Progenitor cell of endocrine pancreas (in vitro differentiated cells): ENCODE measurements around the gene CDH11. TPM values are rescaled to one million over a fixed set of nuclear protein-coding genes. Genes with fewer than 3 reads are reported as not detected.

ENCODE experiments used
- DNase-seq: peaks from one replicate; pipeline ENCODE4 v3.0.0; 2021; ENCODE audit warnings: low spot score; ENCODE audit not compliant: unreplicated experiment
- H3K27ac Mint-ChIP-seq: 2 replicates; pipeline ENCODE4 v1.8.0; 2021; ENCODE audit warnings: mild to moderate bottlenecking, moderate library complexity, mixed read lengths
- H3K27me3 Mint-ChIP-seq: 2 replicates; pipeline ENCODE4 v1.8.0; 2021; ENCODE audit warnings: mixed read lengths
- H3K36me3 Mint-ChIP-seq: 2 replicates; pipeline ENCODE4 v1.8.0; 2022; ENCODE audit warnings: mixed read lengths; ENCODE audit not compliant: insufficient read depth
- H3K4me1 Mint-ChIP-seq: 2 replicates; pipeline ENCODE4 v1.8.0; 2021; ENCODE audit warnings: low read depth, mixed read lengths
- H3K4me3 Mint-ChIP-seq: 2 replicates; pipeline ENCODE4 v1.8.0; 2021; ENCODE audit warnings: low read depth, mild to moderate bottlenecking, moderate library complexity, mixed read lengths
- H3K9me3 Mint-ChIP-seq: 2 replicates; pipeline ENCODE4 v1.8.0; 2021; ENCODE audit warnings: low read depth, mixed read lengths
- CTCF ChIP-seq: fragments of 200-600 bp; sonication (generic); IDR thresholded peaks from one replicate; pipeline ENCODE4 v1.5.0; 2021; ENCODE audit warnings: antibody characterized with exemption, mild to moderate bottlenecking; ENCODE audit not compliant: unreplicated experiment
- total RNA-seq: library from RNA; stranded (reverse); gene quantifications from 2 replicates; pipeline ENCODE4 v1.2.1, GENCODE V29; 2021

The CDH11 gene
- total RNA-seq, 1 donor from 2014 or later = 6.0 TPM

DNA sequence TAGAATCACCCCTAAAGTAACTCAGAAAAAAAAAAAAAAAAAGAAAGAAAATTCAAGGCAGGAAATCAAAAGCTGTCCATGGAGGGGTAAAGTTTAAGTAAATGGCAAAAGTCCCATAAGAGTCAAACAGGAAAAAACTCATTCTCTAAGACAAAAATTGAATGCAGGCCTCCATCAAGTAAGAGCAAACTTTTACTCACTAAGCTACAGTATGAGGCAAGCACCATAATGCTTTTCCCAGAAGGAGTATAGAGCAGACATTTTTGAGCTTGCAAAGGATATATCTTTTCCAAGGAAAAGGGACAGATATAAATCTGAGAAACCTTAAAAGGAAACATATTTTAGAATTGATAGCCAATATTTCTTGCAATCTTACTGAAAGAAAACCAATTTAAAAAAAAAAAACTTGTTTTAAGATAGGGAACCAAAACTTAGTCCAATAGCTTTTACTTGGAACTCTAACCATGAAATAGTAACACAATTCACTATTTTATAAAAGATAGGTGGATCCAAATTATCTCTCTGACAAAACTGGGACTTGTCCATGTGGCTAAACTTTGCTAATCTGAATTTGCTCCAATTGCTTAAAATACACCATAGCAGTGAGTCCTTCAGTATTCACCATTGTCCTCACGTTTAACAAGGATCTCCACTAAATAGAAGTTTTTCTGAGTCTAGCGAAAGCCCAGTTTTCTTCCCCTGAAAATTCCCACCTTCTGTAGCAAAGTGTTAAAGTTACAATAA is 99.8 kb downstream of the CDH11 start:
- Mint-ChIP-seq H3K4me1 (no peaks in the 10 kb centered on the region), H3K27me3 (no peaks in the 10 kb centered on the region), H3K36me3 (no peaks in the 10 kb centered on the region), H3K4me3 (no peak overlapping the region), H3K27ac (no peak overlapping the region), H3K9me3 (peaks cover 12% of the 10 kb centered on the region)
- DNase-seq = no peak
- TF ChIP-seq CTCF = no peak

DNA sequence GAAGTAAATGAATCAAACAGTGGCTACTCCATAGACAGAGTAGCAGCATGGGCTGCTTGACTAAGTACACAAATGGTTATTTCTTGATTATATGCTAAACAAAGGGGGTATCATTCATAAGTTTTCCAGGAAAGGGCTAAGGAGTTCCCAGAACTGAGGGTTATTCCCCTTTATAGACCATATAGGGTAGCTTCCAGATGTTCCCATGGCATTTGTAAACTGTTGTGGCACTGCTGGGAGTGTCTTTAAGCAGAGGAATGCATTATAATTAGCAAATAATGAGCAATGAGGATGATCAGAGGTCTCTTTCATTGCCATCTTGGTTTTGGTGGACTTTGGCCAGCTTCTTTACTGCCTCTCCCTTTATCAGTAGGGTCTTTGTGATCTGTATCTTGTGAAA is 105.1 kb downstream of the CDH11 start:
- TF ChIP-seq CTCF = no peak
- no peaks in the 10 kb centered on the region for H3K27me3 Mint-ChIP-seq
- peaks cover 5% of the 10 kb centered on the region for H3K4me1 Mint-ChIP-seq
- H3K36me3 Mint-ChIP-seq = no peaks in the 10 kb centered on the region
- no peak overlapping the region for H3K4me3 Mint-ChIP-seq
- no peak overlapping the region for H3K27ac Mint-ChIP-seq
- DNase-seq = no peak
- peaks cover 13% of the 10 kb centered on the region for H3K9me3 Mint-ChIP-seq

DNA sequence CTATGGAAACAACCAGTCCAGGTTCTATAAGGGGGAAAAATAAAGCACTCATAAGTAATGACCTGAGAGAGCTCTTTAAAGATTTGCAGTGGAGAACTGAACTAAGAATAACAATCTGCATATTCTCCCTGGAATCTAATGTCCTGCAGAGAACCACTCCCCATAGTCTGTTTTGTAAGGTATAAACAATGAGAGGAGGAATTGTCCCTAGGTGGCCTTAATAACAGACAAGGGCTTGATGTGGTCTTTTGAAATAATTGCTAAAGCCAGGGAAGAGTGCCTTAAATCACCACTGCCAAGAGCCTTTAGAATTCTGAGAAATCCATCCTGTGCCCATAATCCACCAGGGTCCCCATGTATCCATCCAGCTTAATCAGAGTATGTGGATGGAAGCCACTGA is 106.3 kb downstream of the CDH11 start:
- H3K9me3 Mint-ChIP-seq = peaks cover 10% of the 10 kb centered on the region
- no peak overlapping the region for H3K27ac Mint-ChIP-seq
- DNase-seq = no peak
- H3K27me3 Mint-ChIP-seq = no peaks in the 10 kb centered on the region
- no peaks in the 10 kb centered on the region for H3K36me3 Mint-ChIP-seq
- TF ChIP-seq CTCF = no peak
- peaks cover 6% of the 10 kb centered on the region for H3K4me1 Mint-ChIP-seq
- H3K4me3 Mint-ChIP-seq = no peak overlapping the region

- H3K27me3 Mint-ChIP-seq = no peaks in the 10 kb centered on the region
- DNase-seq = no peak
- no peak for TF ChIP-seq CTCF
- H3K27ac Mint-ChIP-seq = peak overlapping the region; percentile 22
- peaks cover 6% of the 10 kb centered on the region for H3K4me1 Mint-ChIP-seq
- H3K9me3 Mint-ChIP-seq = peaks cover 4% of the 10 kb centered on the region
- no peak overlapping the region for H3K4me3 Mint-ChIP-seq
- H3K36me3 Mint-ChIP-seq = no peaks in the 10 kb centered on the region
Observed at GRCh38 chr16:65012357-65012756, 109.5 kb downstream of the CDH11 start.

- H3K27ac Mint-ChIP-seq = no peak overlapping the region
- H3K36me3 Mint-ChIP-seq = no peaks in the 10 kb centered on the region
- no peak for TF ChIP-seq CTCF
- H3K4me1 Mint-ChIP-seq = peaks cover 6% of the 10 kb centered on the region
- H3K9me3 Mint-ChIP-seq = no peaks in the 10 kb centered on the region
- DNase-seq = no peak
- H3K27me3 Mint-ChIP-seq = no peaks in the 10 kb centered on the region
- no peak overlapping the region for H3K4me3 Mint-ChIP-seq
Observed at GRCh38 chr16:65010125-65010524, 111.7 kb downstream of the CDH11 start.
